HepG2 (cell line): Measurements from ENCODE around the gene GSK3A. TPM values are rescaled to one million over a fixed set of nuclear protein-coding genes. Genes with fewer than 3 reads are reported as not detected.

ENCODE experiments used
- ATF2 ChIP-seq: sonication (generic); formaldehyde crosslinking; IDR thresholded peaks from 2 replicates; pipeline ENCODE4 v1.4.0; 2020; ENCODE audit warnings: missing genetic modification reagents
- BATF2 ChIP-seq: sonication (generic); formaldehyde crosslinking; IDR thresholded peaks from 2 replicates; pipeline ENCODE4 v1.8.0; 2022; ENCODE audit warnings: mild to moderate bottlenecking, missing genetic modification reagents, moderate library complexity
- BCLAF1 ChIP-seq: fragments of 450-650 bp; IDR thresholded peaks from 2 replicates; pipeline ENCODE4 v1.6.1; 2017; ENCODE audit warnings: mild to moderate bottlenecking
- CBX1 ChIP-seq: IDR thresholded peaks from one replicate; pipeline ENCODE4 v1.6.1; 2016; ENCODE audit warnings: antibody characterized with exemption, low read depth
- CENPT ChIP-seq: sonication (generic); formaldehyde crosslinking; IDR thresholded peaks from 2 replicates; pipeline ENCODE4 v1.8.0; 2022; ENCODE audit warnings: low read depth, mild to moderate bottlenecking, moderate library complexity, missing genetic modification reagents
- HIVEP1 ChIP-seq: sonication (generic); formaldehyde crosslinking; IDR thresholded peaks from 2 replicates; pipeline ENCODE4 v1.4.0; 2020; ENCODE audit warnings: mild to moderate bottlenecking, missing genetic modification reagents
- PAF1 ChIP-seq: IDR thresholded peaks from 2 replicates; pipeline ENCODE4 v1.6.1; 2016; ENCODE audit warnings: missing genetic modification reagents, missing compliant biosample characterization
- SIX1 ChIP-seq: sonication (generic); formaldehyde crosslinking; IDR thresholded peaks from 2 replicates; pipeline ENCODE4 v1.4.0; 2020; ENCODE audit warnings: missing genetic modification reagents, borderline replicate concordance
- SSRP1 ChIP-seq: IDR thresholded peaks from 2 replicates; pipeline ENCODE4 v1.6.1; 2016; ENCODE audit warnings: control low read depth
- TEF ChIP-seq: sonication (generic); formaldehyde crosslinking; IDR thresholded peaks from 2 replicates; pipeline ENCODE4 v1.5.0; 2020; ENCODE audit warnings: missing genetic modification reagents
- U2AF2 ChIP-seq: fragments of 200-400 bp; formaldehyde crosslinking; IDR thresholded peaks from 2 replicates; pipeline ENCODE4 v1.6.1; 2017; ENCODE audit warnings: low read depth, mild to moderate bottlenecking, low read length
- YEATS2 ChIP-seq: sonication (generic); formaldehyde crosslinking; IDR thresholded peaks from 2 replicates; pipeline ENCODE4 v1.4.0; 2020; ENCODE audit warnings: missing genetic modification reagents, borderline replicate concordance
- ZBTB46 ChIP-seq: sonication (generic); formaldehyde crosslinking; IDR thresholded peaks from 2 replicates; pipeline ENCODE4 v1.4.0; 2020; ENCODE audit warnings: mild to moderate bottlenecking, missing genetic modification reagents, borderline replicate concordance
- ZNF18 ChIP-seq: sonication (generic); formaldehyde crosslinking; IDR thresholded peaks from 2 replicates; pipeline ENCODE4 v1.8.0; 2022; ENCODE audit warnings: mild to moderate bottlenecking, missing genetic modification reagents; ENCODE audit not compliant: insufficient replicate concordance
- ZNF292 ChIP-seq: sonication (generic); formaldehyde crosslinking; IDR thresholded peaks from 2 replicates; pipeline ENCODE4 v1.8.1; 2022; ENCODE audit warnings: mild to moderate bottlenecking, low read depth, missing genetic modification reagents, borderline replicate concordance
- ZNF362 ChIP-seq: sonication (generic); formaldehyde crosslinking; IDR thresholded peaks from 2 replicates; pipeline ENCODE4 v1.4.0; 2020; ENCODE audit warnings: missing genetic modification reagents, mild to moderate bottlenecking, borderline replicate concordance
- ZNF709 ChIP-seq: sonication (generic); formaldehyde crosslinking; IDR thresholded peaks from 2 replicates; pipeline ENCODE4 v1.5.0; 2020; ENCODE audit warnings: mild to moderate bottlenecking, missing genetic modification reagents
- ZNF724P ChIP-seq: sonication (generic); formaldehyde crosslinking; IDR thresholded peaks from 2 replicates; pipeline ENCODE4 v1.8.0; 2022; ENCODE audit warnings: missing genetic modification reagents, borderline replicate concordance
- polyA plus RNA-seq, 8 experiments: library from polyadenylated mRNA; depleted of rRNA in 3 of 8; stranded (reverse) in 7 of 8; unstranded in 1 of 8; fragments of >200 nt; fragmentation: Illumina TruSeq in 4 of 8; extraction: Trizol in 4 of 8; gene quantifications; 2 replicates each; pipeline versions ENCODE4 v1.2.1 to v1.2.3, GENCODE V29; 2011 to 2016; ENCODE audit warnings: low read depth in 4 of 8, missing spikeins in 1 of 8, mixed read lengths in 1 of 8; ENCODE audit not compliant: insufficient read depth in 1 of 8
- total RNA-seq, 5 experiments: library from RNA; depleted of rRNA; stranded (reverse); fragments of >200 nt; fragmentation: Illumina TruSeq; extraction: Trizol; gene quantifications; 2 replicates each; pipeline ENCODE4 v1.2.3, GENCODE V29; 2016; ENCODE audit warnings: low read depth in 1 of 5

The GSK3A gene
- total and polyA plus RNA-seq, 2 of the 13 experiments (the other 11 are each of a cell fraction or from before 2014, with no cell fraction given), result 16.9 to 52.5 TPM

GRCh38 chr19:42254089-42254849, 11.9 kb upstream of the GSK3A start (continued):
- peak; percentile 28; the same call in 1 of the 2 replicates for TF ChIP-seq ATF2 (CRISPR knock-in tag)
- TF ChIP-seq PAF1 (CRISPR knock-in tag), result no peak
- no peak for TF ChIP-seq ZNF292 (CRISPR knock-in tag)
- no peak for TF ChIP-seq SIX1 (CRISPR knock-in tag)
- TF ChIP-seq YEATS2 (CRISPR knock-in tag), result 0 out of 2 replicates have a peak, but pooled peaks have one; percentile 14
- TF ChIP-seq CENPT (CRISPR knock-in tag), result no peak
- no peak for TF ChIP-seq ZNF709 (CRISPR knock-in tag)
- 0 out of 2 replicates have a peak, but pooled peaks have one; percentile 53 for TF ChIP-seq ZNF724P (CRISPR knock-in tag)
- TF ChIP-seq CBX1, result no peak
- 0 out of 2 replicates have a peak, but pooled peaks have one; percentile 62 for TF ChIP-seq U2AF2
- TF ChIP-seq BATF2 (CRISPR knock-in tag), result no peak
- no peak for TF ChIP-seq SSRP1
- no peak for TF ChIP-seq ZBTB46
- TF ChIP-seq ZNF18, result no peak
- no peak for TF ChIP-seq ZNF362 (CRISPR knock-in tag)
- no peak for TF ChIP-seq HIVEP1
- no peak for TF ChIP-seq TEF (CRISPR knock-in tag)
- no peak for TF ChIP-seq BCLAF1
